Activated CD4-positive, CD25-positive, alpha-beta regulatory T cell treated with anti-CD3 and anti-CD28 coated beads, Interleukin-2, amount 50 U/mL, for 72 hours (primary cell): Measurements from ENCODE around the gene STEAP3.

Source experiments
- DNase-seq: peaks from one replicate; pipeline ENCODE4 v3.0.0; 2021

The STEAP3 gene

DNA sequence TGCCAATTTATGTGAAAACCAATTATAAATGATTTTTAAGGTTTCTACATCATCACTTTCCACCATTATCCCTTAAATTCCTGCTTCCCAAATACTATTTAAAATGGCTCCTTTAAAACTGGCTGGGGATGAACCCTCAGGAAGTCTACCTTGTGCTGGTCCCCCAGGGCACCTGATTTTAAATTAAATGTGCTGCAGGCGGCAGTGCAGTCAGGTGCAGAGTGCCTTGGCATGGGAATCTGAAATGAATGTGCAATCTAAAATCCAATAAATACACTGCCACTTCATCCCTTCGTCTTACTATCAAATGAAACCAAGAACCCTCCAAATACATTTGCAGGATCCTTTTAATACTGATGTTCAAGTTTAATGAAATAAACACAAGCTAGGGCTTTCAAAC lies 81.2 kb downstream of the STEAP3 start:
- DNase-seq = no peak

DNA sequence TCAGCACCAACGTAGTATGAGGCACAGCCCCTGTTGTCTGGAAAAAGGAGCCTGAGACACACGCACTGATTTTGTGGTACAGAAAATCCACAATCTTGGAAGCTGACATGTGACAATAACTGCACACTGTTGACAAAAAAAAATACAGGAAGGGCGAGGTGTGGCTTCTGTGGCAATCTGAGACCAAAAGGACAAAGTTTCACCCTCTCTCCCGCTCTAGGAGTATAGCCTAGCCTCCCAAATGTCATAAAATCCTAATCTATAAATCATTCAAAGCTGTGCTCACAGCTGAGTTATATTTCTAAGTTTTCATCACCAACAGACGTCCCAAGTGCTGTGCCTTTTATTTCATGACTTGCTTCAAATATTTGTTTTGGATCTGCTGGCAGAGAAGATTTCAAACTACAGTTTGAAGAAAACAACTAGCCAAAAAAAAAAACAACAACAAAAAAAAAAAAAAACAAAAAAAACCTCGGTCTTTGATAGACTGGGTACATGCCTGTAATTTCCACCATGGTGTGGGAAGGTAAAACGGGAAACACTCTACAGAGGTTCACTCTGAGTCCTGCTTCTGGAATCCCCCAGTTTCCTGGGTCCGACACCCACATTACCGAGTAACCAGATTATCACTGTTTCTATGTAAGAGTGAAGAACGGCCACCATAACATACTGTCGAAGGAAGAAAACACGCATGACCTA lies 82.0 kb downstream of the STEAP3 start:
- DNase-seq = no peak

DNA sequence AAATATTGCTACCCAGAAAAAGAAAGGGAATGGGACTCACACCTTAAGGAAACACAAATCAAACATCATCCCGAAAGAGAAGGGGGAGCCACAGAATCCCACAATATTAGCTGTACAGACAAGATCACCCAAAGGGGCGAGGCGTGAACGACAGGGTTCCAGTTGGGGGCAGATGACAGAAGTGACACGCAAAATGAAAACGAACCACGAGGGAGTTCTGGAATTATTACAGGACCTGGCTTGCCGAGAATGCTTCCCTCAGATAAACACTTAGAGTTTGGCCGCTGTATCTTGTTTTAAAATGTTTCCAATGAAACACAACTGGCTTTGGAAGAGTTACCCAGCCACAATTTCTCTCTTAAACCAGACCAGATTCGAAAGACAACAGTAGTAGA lies 82.6 kb downstream of the STEAP3 start:
- DNase-seq = no peak

DNA sequence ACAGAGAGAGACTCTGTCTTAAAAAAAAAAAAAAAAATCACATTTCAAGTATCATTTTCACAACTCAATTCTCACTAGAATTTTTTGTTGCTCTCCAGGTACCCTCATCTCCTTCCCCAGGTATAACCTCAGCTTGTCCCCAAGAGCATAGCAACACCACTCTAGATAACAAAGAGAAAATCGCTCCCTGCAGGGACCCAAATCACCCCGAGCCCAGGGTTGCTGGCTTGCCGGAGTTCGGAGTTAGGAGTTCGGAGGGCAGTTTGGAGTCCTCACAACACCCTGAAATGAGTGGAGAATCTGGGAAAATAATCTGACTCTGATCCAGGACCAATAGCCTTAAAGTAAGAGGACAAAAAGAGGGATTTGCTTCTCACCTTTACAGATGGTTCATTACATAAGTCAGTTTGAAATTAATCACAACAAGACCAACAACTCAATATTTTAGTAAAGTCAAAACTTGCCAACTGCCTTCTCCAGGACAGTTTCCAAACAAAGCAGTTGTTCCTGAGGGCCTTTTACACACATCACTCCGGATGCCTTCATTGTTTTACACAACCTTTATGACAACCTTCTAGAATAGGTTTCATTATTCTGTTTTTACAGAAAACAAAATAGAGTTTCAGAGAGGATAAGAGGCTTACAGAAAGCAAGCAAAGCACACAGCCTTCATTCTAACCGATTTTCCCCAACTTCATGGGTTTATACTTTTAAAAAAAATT lies 83.9 kb downstream of the STEAP3 start:
- no peak for DNase-seq

DNA sequence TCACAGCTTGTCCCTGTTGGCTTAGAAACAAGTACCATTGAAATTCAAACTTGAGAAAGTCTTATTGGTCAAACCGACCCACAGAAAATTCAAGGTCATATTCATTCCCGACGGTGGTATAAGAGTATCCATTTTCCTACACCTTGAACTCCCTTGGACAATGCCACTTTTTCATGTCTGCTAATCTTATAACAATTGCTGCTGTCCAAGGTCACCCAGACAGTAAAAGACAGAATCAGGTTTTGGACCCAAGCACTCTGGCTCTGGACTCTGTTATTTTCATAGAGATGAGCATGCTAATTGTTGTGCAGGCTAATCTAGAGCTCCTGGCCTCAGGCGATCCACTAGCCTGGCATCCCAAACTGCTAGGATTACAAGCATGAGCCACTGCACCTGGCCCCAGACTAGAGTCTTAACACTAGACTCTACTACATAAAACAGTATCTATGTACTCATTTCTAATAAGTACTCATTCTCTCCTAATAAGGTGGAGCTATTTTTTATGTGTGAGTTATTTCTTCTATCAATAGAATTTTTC lies 85.2 kb downstream of the STEAP3 start:
- no peak for DNase-seq

DNA sequence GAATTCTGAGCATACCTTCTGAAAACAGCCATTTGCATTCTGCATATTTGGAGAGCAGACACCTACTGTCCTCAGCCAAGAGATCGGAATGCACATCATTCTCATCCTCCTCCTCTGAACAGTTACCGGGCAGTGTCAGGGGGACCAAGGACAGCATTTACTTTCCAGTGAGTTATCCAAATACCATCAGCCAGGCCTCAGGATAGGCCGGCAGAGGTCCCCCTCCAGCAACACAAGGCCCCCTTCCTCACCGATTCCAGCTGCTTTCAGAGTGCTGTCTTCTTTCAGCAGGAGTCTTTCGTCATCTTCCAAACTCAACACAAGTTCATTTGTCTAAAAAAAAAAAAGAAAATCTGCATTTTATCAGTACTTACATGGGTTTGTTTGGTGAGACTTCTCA lies 87.7 kb downstream of the STEAP3 start:
- no peak for DNase-seq

DNA sequence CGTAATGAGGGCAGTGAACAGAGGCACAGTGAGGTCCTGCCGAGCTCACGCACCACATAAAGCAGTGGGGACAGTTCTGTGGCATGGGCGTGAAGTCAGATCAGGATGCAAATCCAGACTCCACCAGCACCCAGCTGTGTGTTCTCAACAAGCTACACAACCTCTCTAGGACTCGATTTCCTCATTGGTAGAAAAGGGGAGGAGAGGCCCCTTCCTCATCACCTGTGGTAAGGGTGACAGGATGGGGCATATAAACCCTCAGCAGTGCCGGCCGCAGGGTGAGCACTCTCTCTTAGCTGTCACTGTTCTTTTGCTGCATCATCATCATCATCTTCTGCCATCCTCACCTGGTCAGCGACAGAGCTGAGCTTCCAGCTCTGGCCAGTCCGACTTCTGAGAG lies 88.2 kb downstream of the STEAP3 start:
- no peak for DNase-seq
